DND-41 (cell line): ENCODE data around the gene CLRN3.

Source experiments
- ATAC-seq: fragments of 200-7000 bp; cut with Tn5 transposase; 3 replicates; pipeline ENCODE4 v1.9.1; 2021; ENCODE audit warnings: low read depth; ENCODE audit not compliant: insufficient read depth
- DNase-seq: peaks from one replicate; pipeline ENCODE4 v3.0.0-alpha.2; 2020
- H2AFZ ChIP-seq: 2 replicates; pipeline ENCODE4 v1.6.0; 2012; ENCODE audit warnings: low read depth, low read length
- H3K27ac ChIP-seq: 2 replicates; pipeline ENCODE4 v1.5.1; 2012; ENCODE audit warnings: low read length, inconsistent platforms
- H3K27me3 ChIP-seq: fragments of 200-600 bp; sonication (generic); 2 replicates; pipeline ENCODE4 v1.6.0; 2012; ENCODE audit warnings: low read length, mild to moderate bottlenecking, inconsistent platforms; ENCODE audit not compliant: insufficient read depth, poor library complexity
- H3K36me3 ChIP-seq: 2 replicates; pipeline ENCODE4 v1.5.1; 2012; ENCODE audit warnings: low read length, inconsistent platforms; ENCODE audit not compliant: insufficient read depth
- H3K4me1 ChIP-seq: 2 replicates; pipeline ENCODE4 v1.5.1; 2012; ENCODE audit warnings: mild to moderate bottlenecking, low read length; ENCODE audit not compliant: insufficient read depth
- H3K4me2 ChIP-seq: 2 replicates; pipeline ENCODE4 v1.6.0; 2012; ENCODE audit warnings: mild to moderate bottlenecking, moderate library complexity, low read length, inconsistent platforms; ENCODE audit not compliant: insufficient read depth
- H3K4me3 ChIP-seq, 2 experiments: fragments of 200-600 bp in 1 of 2; shearing (Covaris generic) in 1 of 2; 2 replicates each; pipeline ENCODE4 v1.5.1; 2012 to 2016; ENCODE audit warnings: inconsistent platforms in 2 of 2, low read length in 2 of 2, mild to moderate bottlenecking in 2 of 2, low read depth in 1 of 2, moderate library complexity in 1 of 2
- H3K79me2 ChIP-seq: 2 replicates; pipeline ENCODE4 v1.6.0; 2012; ENCODE audit warnings: low read length, inconsistent platforms; ENCODE audit not compliant: insufficient read depth
- H3K9ac ChIP-seq: 2 replicates; pipeline ENCODE4 v1.6.0; 2012; ENCODE audit warnings: low read depth, mild to moderate bottlenecking, inconsistent platforms, low read length, moderate library complexity
- H3K9me3 ChIP-seq: 2 replicates; pipeline ENCODE4 v1.5.1; 2012; ENCODE audit warnings: low read length, moderate library complexity, mild to moderate bottlenecking, inconsistent platforms; ENCODE audit not compliant: insufficient read depth, severe bottlenecking
- H4K20me1 ChIP-seq: 2 replicates; pipeline ENCODE4 v1.6.0; 2012; ENCODE audit warnings: low read length; ENCODE audit not compliant: insufficient read depth
- EZH2 ChIP-seq: IDR thresholded peaks from 3 replicates; pipeline ENCODE4 v1.6.1; 2012; ENCODE audit warnings: borderline replicate concordance, low read depth, mild to moderate bottlenecking, moderate library complexity, low read length, inconsistent platforms; ENCODE audit not compliant: severe bottlenecking
- TF ChIP-seq, protein P1 (sequence below): IDR thresholded peaks from 2 replicates; pipeline ENCODE4 v1.5.1; 2012; ENCODE audit warnings: borderline replicate concordance, low read length, moderate library complexity, mild to moderate bottlenecking; ENCODE audit not compliant: poor library complexity, severe bottlenecking; ENCODE audit errors: extremely low read depth

CLRN3 gene

DNA sequence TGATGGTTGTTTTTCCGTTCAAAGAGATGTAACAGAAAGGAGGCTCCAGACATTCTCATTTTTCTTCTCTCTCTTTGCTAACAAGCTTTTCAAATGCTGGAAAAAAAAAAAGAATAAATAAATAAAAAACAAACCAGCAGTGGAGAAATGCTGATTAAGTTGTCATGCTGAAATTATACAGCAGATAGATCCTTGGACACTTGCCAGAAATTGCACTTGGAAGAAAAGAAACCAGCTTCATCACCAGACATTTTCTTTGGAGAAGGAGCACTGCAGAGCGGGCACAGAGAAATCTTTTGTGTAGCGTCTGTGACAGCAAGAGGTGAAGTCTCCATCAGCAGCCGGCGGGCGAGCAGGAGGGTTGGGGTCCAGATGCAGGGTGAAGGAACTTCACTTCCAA, 55.8 kb downstream of the CLRN3 start:
- TF ChIP-seq, protein P1, sequence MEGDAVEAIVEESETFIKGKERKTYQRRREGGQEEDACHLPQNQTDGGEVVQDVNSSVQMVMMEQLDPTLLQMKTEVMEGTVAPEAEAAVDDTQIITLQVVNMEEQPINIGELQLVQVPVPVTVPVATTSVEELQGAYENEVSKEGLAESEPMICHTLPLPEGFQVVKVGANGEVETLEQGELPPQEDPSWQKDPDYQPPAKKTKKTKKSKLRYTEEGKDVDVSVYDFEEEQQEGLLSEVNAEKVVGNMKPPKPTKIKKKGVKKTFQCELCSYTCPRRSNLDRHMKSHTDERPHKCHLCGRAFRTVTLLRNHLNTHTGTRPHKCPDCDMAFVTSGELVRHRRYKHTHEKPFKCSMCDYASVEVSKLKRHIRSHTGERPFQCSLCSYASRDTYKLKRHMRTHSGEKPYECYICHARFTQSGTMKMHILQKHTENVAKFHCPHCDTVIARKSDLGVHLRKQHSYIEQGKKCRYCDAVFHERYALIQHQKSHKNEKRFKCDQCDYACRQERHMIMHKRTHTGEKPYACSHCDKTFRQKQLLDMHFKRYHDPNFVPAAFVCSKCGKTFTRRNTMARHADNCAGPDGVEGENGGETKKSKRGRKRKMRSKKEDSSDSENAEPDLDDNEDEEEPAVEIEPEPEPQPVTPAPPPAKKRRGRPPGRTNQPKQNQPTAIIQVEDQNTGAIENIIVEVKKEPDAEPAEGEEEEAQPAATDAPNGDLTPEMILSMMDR, result no peak
- no peak for TF ChIP-seq EZH2
- Histone ChIP-seq H3K9ac (no peak overlapping the region), H2AFZ (no peak overlapping the region), H3K27ac (no peak overlapping the region), H3K9me3 (no peaks in the 10 kb centered on the region), H3K4me1 (no peaks in the 10 kb centered on the region), H3K79me2 (no peaks in the 10 kb centered on the region), H3K27me3 (peaks cover 9% of the 10 kb centered on the region), H3K4me3 (no peak overlapping the region), H3K36me3 (no peaks in the 10 kb centered on the region), H3K4me2 (no peak overlapping the region), H4K20me1 (no peaks in the 10 kb centered on the region)
- no peak for DNase-seq
- ATAC-seq, result no peak

DNA sequence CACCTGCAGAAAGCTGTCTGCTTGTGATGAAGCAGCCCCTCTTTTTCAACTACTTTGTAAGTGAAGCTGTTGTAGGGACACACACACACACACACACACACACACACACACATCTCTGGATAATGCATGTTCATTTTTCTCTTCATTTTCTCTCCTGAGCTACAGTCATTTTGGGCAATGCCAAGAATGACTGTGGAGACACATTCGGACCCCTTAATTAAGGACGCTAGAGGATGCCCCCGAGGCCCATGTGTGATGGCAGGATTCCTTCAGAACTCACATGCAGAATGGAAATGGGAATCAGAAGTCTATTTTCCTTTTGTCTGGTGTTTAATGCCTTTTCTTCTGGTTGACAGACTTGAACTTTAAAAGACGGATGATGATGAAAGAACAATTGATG, 56.6 kb downstream of the CLRN3 start:
- no peak overlapping the region for H3K9ac ChIP-seq
- no peaks in the 10 kb centered on the region for H3K79me2 ChIP-seq
- no peak overlapping the region for H3K4me3 ChIP-seq
- H2AFZ ChIP-seq, result no peak overlapping the region
- H3K36me3 ChIP-seq, result no peaks in the 10 kb centered on the region
- ATAC-seq (no peak), DNase-seq (no peak)
- H3K27me3 ChIP-seq, result peaks cover 10% of the 10 kb centered on the region
- H3K27ac ChIP-seq, result no peak overlapping the region
- no peaks in the 10 kb centered on the region for H3K9me3 ChIP-seq
- H4K20me1 ChIP-seq, result no peaks in the 10 kb centered on the region
- H3K4me1 ChIP-seq, result no peaks in the 10 kb centered on the region
- H3K4me2 ChIP-seq, result no peak overlapping the region
- TF ChIP-seq, protein P1, result no peak
- no peak for TF ChIP-seq EZH2

DNA sequence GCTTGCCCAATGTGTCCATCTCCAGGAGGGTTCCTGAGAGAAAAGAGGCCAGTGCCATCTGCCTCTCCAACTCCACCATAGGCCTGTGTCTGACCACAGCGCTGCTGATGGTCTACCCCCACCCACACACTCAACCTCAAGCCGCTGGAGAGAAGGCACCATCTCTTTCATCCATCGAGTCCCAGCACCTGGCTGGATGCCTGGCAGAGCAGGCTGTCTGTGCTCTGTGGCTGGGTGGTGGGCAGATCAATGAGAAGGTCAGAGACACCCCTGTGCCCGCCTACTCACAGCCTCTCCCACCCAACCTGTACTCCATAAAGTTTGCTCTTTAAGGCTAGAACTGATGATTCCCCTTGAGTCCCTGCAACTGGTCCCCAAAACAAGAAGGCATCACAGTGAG, 58.0 kb downstream of the CLRN3 start:
- H2AFZ ChIP-seq, result no peak overlapping the region
- H3K9ac ChIP-seq, result no peak overlapping the region
- H3K36me3 ChIP-seq, result no peaks in the 10 kb centered on the region
- no peak for ATAC-seq
- peaks cover 8% of the 10 kb centered on the region for H3K27me3 ChIP-seq
- TF ChIP-seq, protein P1, result no peak
- no peak for TF ChIP-seq EZH2
- H3K9me3 ChIP-seq, result no peaks in the 10 kb centered on the region
- no peaks in the 10 kb centered on the region for H4K20me1 ChIP-seq
- H3K4me2 ChIP-seq, result no peak overlapping the region
- no peaks in the 10 kb centered on the region for H3K4me1 ChIP-seq
- DNase-seq, result no peak
- no peaks in the 10 kb centered on the region for H3K79me2 ChIP-seq
- H3K4me3 ChIP-seq, result no peak overlapping the region
- no peak overlapping the region for H3K27ac ChIP-seq

DNA sequence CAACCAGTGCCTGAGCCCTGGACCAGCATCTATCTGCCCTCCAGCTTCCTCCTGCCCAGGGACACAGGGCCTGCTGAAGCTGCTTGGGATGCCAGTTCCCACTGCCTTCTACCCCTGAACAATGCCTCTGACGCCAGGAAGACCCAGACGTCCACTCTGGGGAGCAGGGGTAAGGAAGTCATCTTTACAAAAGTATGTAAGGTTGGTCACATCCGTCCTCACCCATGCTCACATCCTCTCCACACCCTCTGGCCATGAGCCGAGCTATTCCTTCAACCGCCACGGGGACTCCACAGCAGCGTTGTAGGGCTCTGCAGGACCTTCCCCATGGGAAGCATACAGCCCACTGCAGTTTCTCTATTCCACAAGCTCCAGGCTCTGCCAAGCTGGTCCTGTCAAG, 58.5 kb downstream of the CLRN3 start:
- H3K27ac ChIP-seq, result no peak overlapping the region
- no peak for DNase-seq
- ATAC-seq, result no peak
- no peaks in the 10 kb centered on the region for H3K36me3 ChIP-seq
- H3K4me3 ChIP-seq, result no peak overlapping the region
- H3K27me3 ChIP-seq, result peaks cover 8% of the 10 kb centered on the region
- H3K4me1 ChIP-seq, result no peaks in the 10 kb centered on the region
- no peaks in the 10 kb centered on the region for H3K9me3 ChIP-seq
- no peak overlapping the region for H3K4me2 ChIP-seq
- H3K79me2 ChIP-seq, result no peaks in the 10 kb centered on the region
- H3K9ac ChIP-seq, result no peak overlapping the region
- H2AFZ ChIP-seq, result no peak overlapping the region
- TF ChIP-seq, protein P1, result no peak
- no peak for TF ChIP-seq EZH2
- H4K20me1 ChIP-seq, result no peaks in the 10 kb centered on the region
